WTC11 (cell line): ENCODE data around the gene IL36B. TPM values are rescaled to one million over a fixed set of nuclear protein-coding genes. Genes with fewer than 3 reads are reported as not detected.

ENCODE experiments used
- ATAC-seq: fragments of 200-7000 bp; cut with Tn5 transposase; 2 replicates; pipeline ENCODE4 v1.10.0; 2021; ENCODE audit warnings: mild to moderate bottlenecking, moderate library complexity
- CTCF ChIA-PET: fragments of 300-600 bp; sonication (Branson Sonifier 250); formaldehyde crosslinking; loops from one replicate; lab custom pipeline; 2021; ENCODE audit warnings: antibody characterized with exemption; lab: Charles Lee
- POLR2A ChIA-PET: fragments of 350-600 bp; sonication (Branson Sonifier 250); formaldehyde crosslinking; loops from one replicate; lab custom pipeline; 2021; ENCODE audit warnings: antibody characterized with exemption; lab: Charles Lee
- DNase-seq: peaks from one replicate; pipeline ENCODE4 v3.0.0; 2021; ENCODE audit warnings: low spot score
- H3K27ac Mint-ChIP-seq: 2 replicates; pipeline ENCODE4 v1.8.0; 2021; ENCODE audit warnings: mixed read lengths
- H3K27me3 Mint-ChIP-seq: 2 replicates; pipeline ENCODE4 v1.8.0; 2021; ENCODE audit warnings: low read depth, mild to moderate bottlenecking, moderate library complexity, mixed read lengths
- H3K36me3 Mint-ChIP-seq: 2 replicates; pipeline ENCODE4 v1.8.0; 2021; ENCODE audit warnings: mixed read lengths
- H3K4me1 Mint-ChIP-seq: 2 replicates; pipeline ENCODE4 v1.8.0; 2022; ENCODE audit warnings: mixed read lengths
- H3K4me3 Mint-ChIP-seq: 2 replicates; pipeline ENCODE4 v1.8.0; 2021; ENCODE audit warnings: mild to moderate bottlenecking, moderate library complexity, mixed read lengths
- H3K9me3 Mint-ChIP-seq: 2 replicates; pipeline ENCODE4 v1.8.0; 2021; ENCODE audit warnings: mixed read lengths
- ELF4 ChIP-seq: sonication (generic); formaldehyde crosslinking; IDR thresholded peaks from 2 replicates; pipeline ENCODE4 v1.8.1; 2022; ENCODE audit warnings: low read depth, mild to moderate bottlenecking, moderate library complexity, missing genetic modification reagents
- FOXP1 ChIP-seq: sonication (generic); formaldehyde crosslinking; IDR thresholded peaks from 2 replicates; pipeline ENCODE4 v1.8.0; 2022; ENCODE audit warnings: missing genetic modification reagents, mild to moderate bottlenecking, moderate library complexity, borderline replicate concordance
- GABPB1 ChIP-seq: sonication (generic); formaldehyde crosslinking; IDR thresholded peaks from 2 replicates; pipeline ENCODE4 v1.8.1; 2023; ENCODE audit warnings: mild to moderate bottlenecking, missing genetic modification reagents
- HMGA2 ChIP-seq: fragments of 250-450 bp; sonication (Bioruptor Pico); IDR thresholded peaks from 2 replicates; pipeline ENCODE4 v1.4.0; 2021; ENCODE audit warnings: mild to moderate bottlenecking, moderate library complexity
- KAT7 ChIP-seq: sonication (generic); formaldehyde crosslinking; IDR thresholded peaks from 2 replicates; pipeline ENCODE4 v1.8.1; 2023; ENCODE audit warnings: missing genetic modification reagents, mild to moderate bottlenecking, borderline replicate concordance
- NFATC4 ChIP-seq: fragments of 250-450 bp; sonication (Bioruptor Pico); IDR thresholded peaks from 2 replicates; pipeline ENCODE4 v1.9.0; 2021; ENCODE audit warnings: mild to moderate bottlenecking
- NR1H2 ChIP-seq: sonication (generic); formaldehyde crosslinking; IDR thresholded peaks from 2 replicates; pipeline ENCODE4 v1.9.0; 2021; ENCODE audit warnings: mild to moderate bottlenecking, moderate library complexity, missing genetic modification reagents
- RORB ChIP-seq: fragments of 250-450 bp; sonication (Bioruptor Pico); IDR thresholded peaks from 2 replicates; pipeline ENCODE4 v1.9.0; 2021; ENCODE audit warnings: mild to moderate bottlenecking
- SMAD3 ChIP-seq: sonication (generic); formaldehyde crosslinking; IDR thresholded peaks from 2 replicates; pipeline ENCODE4 v1.8.0; 2022; ENCODE audit warnings: missing genetic modification reagents, mild to moderate bottlenecking, borderline replicate concordance
- TCF7 ChIP-seq: sonication (generic); formaldehyde crosslinking; IDR thresholded peaks from 2 replicates; pipeline ENCODE4 v1.8.0; 2022; ENCODE audit warnings: mild to moderate bottlenecking, low read depth, missing genetic modification reagents, moderate library complexity
- ZNF232 ChIP-seq: sonication (generic); formaldehyde crosslinking; IDR thresholded peaks from 2 replicates; pipeline ENCODE4 v1.8.0; 2022; ENCODE audit warnings: mild to moderate bottlenecking, missing genetic modification reagents
- ZNF263 ChIP-seq: sonication (generic); formaldehyde crosslinking; IDR thresholded peaks from 2 replicates; pipeline ENCODE4 v1.8.1; 2022; ENCODE audit warnings: low read depth, mild to moderate bottlenecking, moderate library complexity, missing genetic modification reagents
- ZNF416 ChIP-seq: fragments of 250-450 bp; sonication (Bioruptor Pico); IDR thresholded peaks from 2 replicates; pipeline ENCODE4 v1.9.0; 2021; ENCODE audit warnings: mild to moderate bottlenecking, inconsistent platforms
- total RNA-seq: library from RNA; stranded (reverse); gene quantifications from 3 replicates; pipeline ENCODE4 v1.2.3, GENCODE V29; 2021
- TF ChIP-seq, protein P1 (sequence below): sonication (generic); formaldehyde crosslinking; IDR thresholded peaks from 2 replicates; pipeline ENCODE4 v1.8.1; 2022; ENCODE audit warnings: low read depth, missing genetic modification reagents, borderline replicate concordance
- TF ChIP-seq, protein P2 (sequence below): sonication (generic); formaldehyde crosslinking; IDR thresholded peaks from 2 replicates; pipeline ENCODE4 v1.8.0; 2022; ENCODE audit warnings: missing genetic modification reagents
- TF ChIP-seq, protein P3 (sequence below): fragments of 250-450 bp; sonication (Bioruptor Pico); conservative IDR thresholded peaks from 2 replicates; pipeline ENCODE4 v1.9.0; 2021; ENCODE audit warnings: mild to moderate bottlenecking
- TF ChIP-seq, protein P4 (sequence below): sonication (generic); formaldehyde crosslinking; IDR thresholded peaks from 2 replicates; pipeline ENCODE4 v1.8.1; 2022; ENCODE audit warnings: low read depth, mild to moderate bottlenecking, moderate library complexity, missing genetic modification reagents, borderline replicate concordance
- TF ChIP-seq, protein P5 (sequence below): fragments of 250-450 bp; sonication (Bioruptor Pico); IDR thresholded peaks from 2 replicates; pipeline ENCODE4 v1.9.0; 2021; ENCODE audit warnings: mild to moderate bottlenecking, borderline replicate concordance
- TF ChIP-seq, protein P6 (sequence below): sonication (generic); formaldehyde crosslinking; IDR thresholded peaks from 2 replicates; pipeline ENCODE4 v1.8.0; 2023; ENCODE audit warnings: mild to moderate bottlenecking, missing genetic modification reagents

Gene IL36B
- total RNA-seq, 1 experiment from 2014 or later = not detected

DNA sequence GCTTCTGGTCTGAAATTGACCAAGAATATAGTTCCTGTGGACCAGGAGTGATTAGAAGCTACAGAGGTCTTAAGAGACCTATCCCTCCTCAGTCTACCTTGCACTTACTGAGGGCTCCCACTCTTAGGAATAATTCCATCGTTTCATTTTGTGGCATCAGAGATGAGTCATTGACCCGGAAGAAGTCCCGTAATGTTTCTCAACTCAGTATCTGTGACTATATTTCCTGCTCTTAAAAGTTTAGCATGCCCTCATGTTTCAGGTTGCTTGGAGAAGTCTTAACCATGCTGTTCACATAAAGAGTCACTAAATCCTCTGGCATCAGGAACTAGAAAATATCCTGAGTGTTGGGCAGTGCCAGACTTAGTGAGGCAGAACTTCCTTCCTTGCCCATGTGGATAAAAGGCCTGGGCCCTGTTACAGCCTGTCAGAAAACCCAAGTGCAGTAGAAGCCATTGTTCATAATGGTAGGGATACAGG is 47.6 kb downstream of the IL36B start, which contains the start of gene IL36A:
IL36A (plus strand) TSS at position 430 of the 480 bp plus-strand sequence. CDS start 413 bp downstream, outside the sequence.
- TF ChIP-seq FOXP1 (no peak), ZNF416 (CRISPR knock-in tag) (no peak), HMGA2 (CRISPR knock-in tag) (no peak), TCF7 (CRISPR knock-in tag) (no peak), KAT7 (CRISPR knock-in tag) (no peak), NFATC4 (CRISPR knock-in tag) (no peak), GABPB1 (CRISPR knock-in tag) (no peak)
- TF ChIP-seq, protein P1, sequence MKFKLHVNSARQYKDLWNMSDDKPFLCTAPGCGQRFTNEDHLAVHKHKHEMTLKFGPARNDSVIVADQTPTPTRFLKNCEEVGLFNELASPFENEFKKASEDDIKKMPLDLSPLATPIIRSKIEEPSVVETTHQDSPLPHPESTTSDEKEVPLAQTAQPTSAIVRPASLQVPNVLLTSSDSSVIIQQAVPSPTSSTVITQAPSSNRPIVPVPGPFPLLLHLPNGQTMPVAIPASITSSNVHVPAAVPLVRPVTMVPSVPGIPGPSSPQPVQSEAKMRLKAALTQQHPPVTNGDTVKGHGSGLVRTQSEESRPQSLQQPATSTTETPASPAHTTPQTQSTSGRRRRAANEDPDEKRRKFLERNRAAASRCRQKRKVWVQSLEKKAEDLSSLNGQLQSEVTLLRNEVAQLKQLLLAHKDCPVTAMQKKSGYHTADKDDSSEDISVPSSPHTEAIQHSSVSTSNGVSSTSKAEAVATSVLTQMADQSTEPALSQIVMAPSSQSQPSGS (CRISPR knock-in tag) = no peak
- TF ChIP-seq, protein P2, sequence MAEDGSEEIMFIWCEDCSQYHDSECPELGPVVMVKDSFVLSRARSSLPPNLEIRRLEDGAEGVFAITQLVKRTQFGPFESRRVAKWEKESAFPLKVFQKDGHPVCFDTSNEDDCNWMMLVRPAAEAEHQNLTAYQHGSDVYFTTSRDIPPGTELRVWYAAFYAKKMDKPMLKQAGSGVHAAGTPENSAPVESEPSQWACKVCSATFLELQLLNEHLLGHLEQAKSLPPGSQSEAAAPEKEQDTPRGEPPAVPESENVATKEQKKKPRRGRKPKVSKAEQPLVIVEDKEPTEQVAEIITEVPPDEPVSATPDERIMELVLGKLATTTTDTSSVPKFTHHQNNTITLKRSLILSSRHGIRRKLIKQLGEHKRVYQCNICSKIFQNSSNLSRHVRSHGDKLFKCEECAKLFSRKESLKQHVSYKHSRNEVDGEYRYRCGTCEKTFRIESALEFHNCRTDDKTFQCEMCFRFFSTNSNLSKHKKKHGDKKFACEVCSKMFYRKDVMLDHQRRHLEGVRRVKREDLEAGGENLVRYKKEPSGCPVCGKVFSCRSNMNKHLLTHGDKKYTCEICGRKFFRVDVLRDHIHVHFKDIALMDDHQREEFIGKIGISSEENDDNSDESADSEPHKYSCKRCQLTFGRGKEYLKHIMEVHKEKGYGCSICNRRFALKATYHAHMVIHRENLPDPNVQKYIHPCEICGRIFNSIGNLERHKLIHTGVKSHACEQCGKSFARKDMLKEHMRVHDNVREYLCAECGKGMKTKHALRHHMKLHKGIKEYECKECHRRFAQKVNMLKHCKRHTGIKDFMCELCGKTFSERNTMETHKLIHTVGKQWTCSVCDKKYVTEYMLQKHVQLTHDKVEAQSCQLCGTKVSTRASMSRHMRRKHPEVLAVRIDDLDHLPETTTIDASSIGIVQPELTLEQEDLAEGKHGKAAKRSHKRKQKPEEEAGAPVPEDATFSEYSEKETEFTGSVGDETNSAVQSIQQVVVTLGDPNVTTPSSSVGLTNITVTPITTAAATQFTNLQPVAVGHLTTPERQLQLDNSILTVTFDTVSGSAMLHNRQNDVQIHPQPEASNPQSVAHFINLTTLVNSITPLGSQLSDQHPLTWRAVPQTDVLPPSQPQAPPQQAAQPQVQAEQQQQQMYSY (CRISPR knock-in tag) = no peak
- no peak for ATAC-seq
- POLR2A ChIA-PET = no interaction called here
- Mint-ChIP-seq H3K27ac (no peak within 1 kb of the TSS), H3K4me3 (no peak within 1 kb of the TSS), H3K4me1 (no peaks in the 10 kb centered on the region), H3K36me3 (peaks cover 18% of the 10 kb centered on the region), H3K27me3 (peaks cover 32% of the 10 kb centered on the region), H3K9me3 (peaks cover 44% of the 10 kb centered on the region)
- CTCF ChIA-PET = no interaction called here
- DNase-seq = no peak

DNA sequence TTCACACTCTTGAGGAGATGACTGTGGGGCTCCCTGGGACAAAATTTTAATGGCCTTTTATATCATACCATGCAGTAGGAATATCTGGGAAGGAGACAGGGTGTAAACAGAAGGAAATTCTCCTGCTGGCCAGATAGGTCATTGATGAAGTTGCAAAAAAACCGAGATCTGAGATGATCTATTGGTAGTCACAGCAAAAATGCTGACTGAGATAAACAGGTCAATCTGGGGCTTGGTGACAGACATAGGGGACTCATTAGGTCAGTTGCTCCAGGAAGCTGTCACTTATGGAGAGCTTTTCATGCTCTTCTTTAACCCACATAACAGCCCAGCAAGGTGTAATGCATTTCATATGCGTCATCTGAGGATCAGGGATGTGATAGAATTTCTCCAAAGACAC is 50.0 kb downstream of the IL36B start:
- POLR2A ChIA-PET = no interaction called here
- peaks cover 65% of the 10 kb centered on the region for H3K9me3 Mint-ChIP-seq
- TF ChIP-seq, protein P3, sequence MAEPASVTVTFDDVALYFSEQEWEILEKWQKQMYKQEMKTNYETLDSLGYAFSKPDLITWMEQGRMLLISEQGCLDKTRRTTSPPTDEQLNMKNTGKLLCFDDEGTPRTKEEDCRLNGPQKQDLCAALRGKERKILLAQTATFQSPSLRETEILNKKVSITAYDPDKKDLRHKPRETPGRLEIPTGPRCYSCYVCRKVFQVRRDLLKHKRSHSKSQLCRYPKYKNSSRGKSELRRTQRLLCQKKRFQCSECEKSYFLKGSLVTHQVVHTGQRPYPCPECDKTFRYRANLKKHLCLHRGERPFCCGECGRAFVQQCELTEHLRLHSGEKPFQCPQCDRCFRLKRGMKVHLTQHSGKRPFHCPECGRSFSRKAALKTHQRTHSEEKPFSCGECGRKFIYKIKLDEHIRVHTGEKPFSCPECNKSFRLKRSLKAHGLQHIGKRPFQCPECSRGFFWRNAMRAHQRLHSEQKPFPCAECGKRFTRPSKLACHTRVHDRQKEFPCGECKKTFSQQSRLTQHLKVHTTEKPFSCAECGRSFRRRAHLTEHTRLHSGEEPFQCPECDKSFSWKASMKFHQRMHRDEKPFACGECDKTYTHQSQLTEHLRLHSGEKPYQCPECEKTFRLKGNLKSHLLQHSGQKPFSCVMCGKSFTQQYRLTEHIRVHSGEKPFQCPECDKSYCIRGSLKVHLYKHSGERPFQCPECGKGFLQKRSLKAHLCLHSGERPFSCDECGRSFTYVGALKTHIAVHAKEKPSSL = no peak
- no peak for TF ChIP-seq SMAD3 (CRISPR knock-in tag)
- TF ChIP-seq ZNF232 = no peak
- TF ChIP-seq, protein P4, sequence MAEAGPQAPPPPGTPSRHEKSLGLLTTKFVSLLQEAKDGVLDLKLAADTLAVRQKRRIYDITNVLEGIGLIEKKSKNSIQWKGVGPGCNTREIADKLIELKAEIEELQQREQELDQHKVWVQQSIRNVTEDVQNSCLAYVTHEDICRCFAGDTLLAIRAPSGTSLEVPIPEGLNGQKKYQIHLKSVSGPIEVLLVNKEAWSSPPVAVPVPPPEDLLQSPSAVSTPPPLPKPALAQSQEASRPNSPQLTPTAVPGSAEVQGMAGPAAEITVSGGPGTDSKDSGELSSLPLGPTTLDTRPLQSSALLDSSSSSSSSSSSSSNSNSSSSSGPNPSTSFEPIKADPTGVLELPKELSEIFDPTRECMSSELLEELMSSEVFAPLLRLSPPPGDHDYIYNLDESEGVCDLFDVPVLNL (CRISPR knock-in tag) = no peak
- TF ChIP-seq ELF4 (CRISPR knock-in tag) = no peak
- TF ChIP-seq ZNF263 = no peak
- TF ChIP-seq, protein P5, sequence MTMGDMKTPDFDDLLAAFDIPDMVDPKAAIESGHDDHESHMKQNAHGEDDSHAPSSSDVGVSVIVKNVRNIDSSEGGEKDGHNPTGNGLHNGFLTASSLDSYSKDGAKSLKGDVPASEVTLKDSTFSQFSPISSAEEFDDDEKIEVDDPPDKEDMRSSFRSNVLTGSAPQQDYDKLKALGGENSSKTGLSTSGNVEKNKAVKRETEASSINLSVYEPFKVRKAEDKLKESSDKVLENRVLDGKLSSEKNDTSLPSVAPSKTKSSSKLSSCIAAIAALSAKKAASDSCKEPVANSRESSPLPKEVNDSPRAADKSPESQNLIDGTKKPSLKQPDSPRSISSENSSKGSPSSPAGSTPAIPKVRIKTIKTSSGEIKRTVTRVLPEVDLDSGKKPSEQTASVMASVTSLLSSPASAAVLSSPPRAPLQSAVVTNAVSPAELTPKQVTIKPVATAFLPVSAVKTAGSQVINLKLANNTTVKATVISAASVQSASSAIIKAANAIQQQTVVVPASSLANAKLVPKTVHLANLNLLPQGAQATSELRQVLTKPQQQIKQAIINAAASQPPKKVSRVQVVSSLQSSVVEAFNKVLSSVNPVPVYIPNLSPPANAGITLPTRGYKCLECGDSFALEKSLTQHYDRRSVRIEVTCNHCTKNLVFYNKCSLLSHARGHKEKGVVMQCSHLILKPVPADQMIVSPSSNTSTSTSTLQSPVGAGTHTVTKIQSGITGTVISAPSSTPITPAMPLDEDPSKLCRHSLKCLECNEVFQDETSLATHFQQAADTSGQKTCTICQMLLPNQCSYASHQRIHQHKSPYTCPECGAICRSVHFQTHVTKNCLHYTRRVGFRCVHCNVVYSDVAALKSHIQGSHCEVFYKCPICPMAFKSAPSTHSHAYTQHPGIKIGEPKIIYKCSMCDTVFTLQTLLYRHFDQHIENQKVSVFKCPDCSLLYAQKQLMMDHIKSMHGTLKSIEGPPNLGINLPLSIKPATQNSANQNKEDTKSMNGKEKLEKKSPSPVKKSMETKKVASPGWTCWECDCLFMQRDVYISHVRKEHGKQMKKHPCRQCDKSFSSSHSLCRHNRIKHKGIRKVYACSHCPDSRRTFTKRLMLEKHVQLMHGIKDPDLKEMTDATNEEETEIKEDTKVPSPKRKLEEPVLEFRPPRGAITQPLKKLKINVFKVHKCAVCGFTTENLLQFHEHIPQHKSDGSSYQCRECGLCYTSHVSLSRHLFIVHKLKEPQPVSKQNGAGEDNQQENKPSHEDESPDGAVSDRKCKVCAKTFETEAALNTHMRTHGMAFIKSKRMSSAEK (CRISPR knock-in tag) = no peak
- no peak for TF ChIP-seq NR1H2 (CRISPR knock-in tag)
- TF ChIP-seq, protein P6, sequence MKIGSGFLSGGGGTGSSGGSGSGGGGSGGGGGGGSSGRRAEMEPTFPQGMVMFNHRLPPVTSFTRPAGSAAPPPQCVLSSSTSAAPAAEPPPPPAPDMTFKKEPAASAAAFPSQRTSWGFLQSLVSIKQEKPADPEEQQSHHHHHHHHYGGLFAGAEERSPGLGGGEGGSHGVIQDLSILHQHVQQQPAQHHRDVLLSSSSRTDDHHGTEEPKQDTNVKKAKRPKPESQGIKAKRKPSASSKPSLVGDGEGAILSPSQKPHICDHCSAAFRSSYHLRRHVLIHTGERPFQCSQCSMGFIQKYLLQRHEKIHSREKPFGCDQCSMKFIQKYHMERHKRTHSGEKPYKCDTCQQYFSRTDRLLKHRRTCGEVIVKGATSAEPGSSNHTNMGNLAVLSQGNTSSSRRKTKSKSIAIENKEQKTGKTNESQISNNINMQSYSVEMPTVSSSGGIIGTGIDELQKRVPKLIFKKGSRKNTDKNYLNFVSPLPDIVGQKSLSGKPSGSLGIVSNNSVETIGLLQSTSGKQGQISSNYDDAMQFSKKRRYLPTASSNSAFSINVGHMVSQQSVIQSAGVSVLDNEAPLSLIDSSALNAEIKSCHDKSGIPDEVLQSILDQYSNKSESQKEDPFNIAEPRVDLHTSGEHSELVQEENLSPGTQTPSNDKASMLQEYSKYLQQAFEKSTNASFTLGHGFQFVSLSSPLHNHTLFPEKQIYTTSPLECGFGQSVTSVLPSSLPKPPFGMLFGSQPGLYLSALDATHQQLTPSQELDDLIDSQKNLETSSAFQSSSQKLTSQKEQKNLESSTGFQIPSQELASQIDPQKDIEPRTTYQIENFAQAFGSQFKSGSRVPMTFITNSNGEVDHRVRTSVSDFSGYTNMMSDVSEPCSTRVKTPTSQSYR = no peak
- no peak for TF ChIP-seq RORB (CRISPR knock-in tag)

More for the DNA sequence above, 50.0 kb downstream of the IL36B start:
- Mint-ChIP-seq H3K36me3 (peaks cover 20% of the 10 kb centered on the region), H3K27me3 (peaks cover 40% of the 10 kb centered on the region), H3K4me3 (no peak overlapping the region), H3K4me1 (no peaks in the 10 kb centered on the region), H3K27ac (no peak overlapping the region)
- no peak for ATAC-seq
- CTCF ChIA-PET = interaction anchor here (1.0 kb wide), 1 partner anchor 61 kb away, joined by 3 read pairs; no protein-coding TSS in a partner anchor
- no peak for DNase-seq
